GM12874 (cell line): Measurements from ENCODE around the gene KIF1A.

Experiments
- TF ChIP-seq, protein P1 (sequence below): IDR thresholded peaks from 2 replicates; pipeline ENCODE4 v1.5.1; 2011; ENCODE audit warnings: low read depth, mild to moderate bottlenecking, control low read depth, low read length, moderate library complexity; ENCODE audit not compliant: insufficient read depth

Gene KIF1A

DNA sequence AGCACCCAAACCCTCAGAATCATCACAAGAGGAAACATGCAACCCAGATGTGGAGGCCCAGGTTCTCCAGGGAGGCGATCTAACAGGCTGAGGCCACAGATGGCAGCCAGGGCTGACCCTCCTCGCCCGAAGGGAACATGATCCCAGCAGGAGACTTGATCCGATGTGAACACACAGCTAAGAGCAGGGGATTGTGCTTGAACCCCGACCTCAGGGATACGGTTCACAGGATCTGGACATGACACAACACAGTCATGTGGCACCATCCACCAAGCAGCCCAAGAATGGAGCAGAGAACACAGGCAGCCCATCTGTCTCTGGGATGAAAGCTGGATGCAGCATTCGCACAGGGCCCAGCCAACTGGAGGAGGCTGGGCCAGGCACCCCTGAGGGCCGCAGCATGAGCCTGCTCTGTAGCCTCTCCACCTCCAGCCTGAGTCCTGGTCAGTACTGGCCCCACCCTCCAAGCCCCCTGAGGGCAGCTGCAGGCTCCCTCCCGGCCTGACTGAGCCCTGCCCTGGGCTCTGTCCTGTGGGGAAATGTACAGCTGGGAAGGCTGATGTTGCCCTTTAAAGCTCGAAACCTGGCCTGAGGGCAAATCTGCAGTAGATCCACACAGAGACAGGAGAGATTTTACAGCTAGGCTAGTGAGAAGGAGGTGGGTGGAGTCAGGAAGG, 89.4 kb downstream of the KIF1A start:
- TF ChIP-seq, protein P1, sequence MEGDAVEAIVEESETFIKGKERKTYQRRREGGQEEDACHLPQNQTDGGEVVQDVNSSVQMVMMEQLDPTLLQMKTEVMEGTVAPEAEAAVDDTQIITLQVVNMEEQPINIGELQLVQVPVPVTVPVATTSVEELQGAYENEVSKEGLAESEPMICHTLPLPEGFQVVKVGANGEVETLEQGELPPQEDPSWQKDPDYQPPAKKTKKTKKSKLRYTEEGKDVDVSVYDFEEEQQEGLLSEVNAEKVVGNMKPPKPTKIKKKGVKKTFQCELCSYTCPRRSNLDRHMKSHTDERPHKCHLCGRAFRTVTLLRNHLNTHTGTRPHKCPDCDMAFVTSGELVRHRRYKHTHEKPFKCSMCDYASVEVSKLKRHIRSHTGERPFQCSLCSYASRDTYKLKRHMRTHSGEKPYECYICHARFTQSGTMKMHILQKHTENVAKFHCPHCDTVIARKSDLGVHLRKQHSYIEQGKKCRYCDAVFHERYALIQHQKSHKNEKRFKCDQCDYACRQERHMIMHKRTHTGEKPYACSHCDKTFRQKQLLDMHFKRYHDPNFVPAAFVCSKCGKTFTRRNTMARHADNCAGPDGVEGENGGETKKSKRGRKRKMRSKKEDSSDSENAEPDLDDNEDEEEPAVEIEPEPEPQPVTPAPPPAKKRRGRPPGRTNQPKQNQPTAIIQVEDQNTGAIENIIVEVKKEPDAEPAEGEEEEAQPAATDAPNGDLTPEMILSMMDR, result no peak

DNA sequence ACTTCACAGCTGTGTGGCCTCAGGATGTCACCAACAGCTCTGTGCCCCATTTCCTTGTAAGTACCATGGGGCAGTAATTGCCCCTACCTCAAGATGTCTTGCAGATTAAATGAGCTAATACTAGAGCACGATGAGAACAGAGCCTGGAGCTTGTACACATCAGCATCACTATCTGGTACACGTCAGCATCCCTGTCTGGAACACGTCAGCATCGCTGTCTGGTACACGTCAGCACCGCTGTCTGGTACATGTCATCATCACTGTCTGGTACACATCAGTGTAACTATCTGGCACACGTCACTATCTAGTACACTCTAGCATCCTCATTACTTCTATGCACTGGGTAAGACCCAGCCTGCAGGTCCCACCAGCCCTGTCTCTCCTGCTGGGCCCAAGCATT, 91.2 kb downstream of the KIF1A start:
- TF ChIP-seq, protein P1, result no peak

DNA sequence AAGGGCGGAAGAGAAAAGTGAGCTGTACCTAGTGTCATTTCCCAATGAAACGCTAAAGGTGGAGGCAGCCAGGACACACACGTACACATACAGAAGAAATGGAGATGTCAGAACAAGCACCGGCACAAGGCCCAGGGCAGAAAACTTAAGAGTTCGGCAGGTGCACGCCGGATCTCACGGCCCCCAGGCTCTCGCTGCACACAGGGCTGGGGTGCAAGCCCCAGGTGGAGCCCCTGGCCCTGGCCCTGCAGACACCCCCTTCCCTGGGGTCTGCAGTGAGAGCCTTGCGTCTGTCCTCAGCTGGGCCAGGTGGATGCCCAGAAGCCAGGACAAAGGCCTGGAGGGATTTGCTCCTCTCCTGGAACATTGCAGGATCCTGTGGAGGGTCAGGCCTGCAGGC, 91.7 kb downstream of the KIF1A start:
- TF ChIP-seq, protein P1, result no peak

DNA sequence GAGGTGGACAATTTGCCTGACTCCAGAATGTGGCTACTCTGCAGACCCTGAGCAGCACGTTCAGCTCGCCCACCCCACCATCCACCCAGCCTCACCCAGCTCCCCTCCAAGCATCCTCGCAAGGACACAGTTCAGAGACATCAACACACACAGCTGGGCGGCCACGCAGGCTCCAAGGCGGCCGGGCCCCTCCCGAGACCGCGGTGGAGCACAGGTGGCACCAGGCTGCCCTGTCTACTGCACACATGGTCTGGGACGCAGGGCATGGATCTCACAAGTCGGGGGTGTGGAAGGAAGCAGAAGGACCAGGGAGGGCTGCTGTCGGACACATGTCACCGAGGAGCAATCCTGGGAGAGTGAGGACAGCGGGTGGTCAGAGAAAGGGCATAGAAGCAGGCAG, 92.1 kb downstream of the KIF1A start:
- TF ChIP-seq, protein P1, result no peak

DNA sequence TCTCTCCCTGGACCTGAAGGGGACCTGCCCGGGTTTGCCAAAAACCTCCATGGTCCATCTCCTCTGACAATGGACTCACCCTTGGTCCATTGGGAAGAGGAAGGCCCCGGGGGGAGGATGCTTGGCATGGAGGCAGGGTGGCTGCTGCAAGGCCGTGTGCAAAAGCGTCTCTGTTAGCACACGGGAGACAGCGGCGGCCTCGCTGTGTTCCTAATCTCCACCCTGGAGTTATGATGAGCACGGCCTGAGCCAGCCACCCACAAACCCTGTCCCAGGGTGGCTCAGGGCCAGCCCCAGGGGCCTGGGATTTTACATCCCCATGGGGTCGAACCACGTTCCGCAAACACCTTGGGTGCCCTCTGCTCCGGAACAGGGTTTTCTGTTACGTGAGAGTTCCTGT, 92.6 kb downstream of the KIF1A start:
- TF ChIP-seq, protein P1, result no peak

DNA sequence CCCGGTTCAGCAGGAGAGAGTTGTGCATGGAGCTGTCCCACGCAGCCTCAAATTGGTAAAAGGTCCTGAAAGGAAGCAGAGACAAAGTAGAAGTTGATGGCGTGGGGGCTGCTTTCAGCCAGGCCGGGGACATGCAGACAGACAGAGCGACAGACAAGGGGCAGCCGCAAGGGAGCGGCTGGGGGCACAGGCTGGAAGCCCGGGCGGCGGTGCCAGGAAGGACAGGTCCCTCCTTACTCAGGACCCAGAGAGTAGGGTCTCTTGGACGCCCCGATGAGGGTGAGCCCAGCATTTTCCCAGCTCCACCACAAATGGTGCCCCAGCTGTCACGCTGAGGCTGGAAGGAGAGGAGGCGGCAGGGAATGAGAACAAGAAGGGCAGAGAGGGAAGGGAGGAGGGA, 93.1 kb downstream of the KIF1A start:
- TF ChIP-seq, protein P1, result no peak

DNA sequence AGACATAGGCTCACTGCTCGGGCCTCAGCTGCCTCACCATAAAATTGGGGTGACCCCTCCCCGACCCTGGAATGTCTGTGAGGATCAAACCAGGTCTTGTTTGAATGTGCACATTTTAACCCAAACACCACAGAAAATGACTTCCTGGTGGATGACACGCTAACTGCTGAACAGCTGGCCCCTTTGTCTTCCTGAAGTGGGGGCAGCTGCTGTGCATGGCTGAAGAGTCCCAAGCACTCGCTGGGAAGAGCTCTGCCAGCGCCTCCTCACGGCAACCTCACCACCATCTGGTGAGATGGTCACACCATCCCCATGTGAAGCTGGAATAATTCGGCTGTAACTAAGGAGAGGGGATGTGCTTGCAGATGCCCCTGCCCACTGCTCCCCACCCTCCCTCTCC, 94.3 kb downstream of the KIF1A start:
- TF ChIP-seq, protein P1, result no peak
